ENCODE data around the gene PRC1.

GRCh38 chr15:90970274-90970673 is 24.1 kb downstream of the PRC1 start:
- TF ChIP-seq, protein P1, sequence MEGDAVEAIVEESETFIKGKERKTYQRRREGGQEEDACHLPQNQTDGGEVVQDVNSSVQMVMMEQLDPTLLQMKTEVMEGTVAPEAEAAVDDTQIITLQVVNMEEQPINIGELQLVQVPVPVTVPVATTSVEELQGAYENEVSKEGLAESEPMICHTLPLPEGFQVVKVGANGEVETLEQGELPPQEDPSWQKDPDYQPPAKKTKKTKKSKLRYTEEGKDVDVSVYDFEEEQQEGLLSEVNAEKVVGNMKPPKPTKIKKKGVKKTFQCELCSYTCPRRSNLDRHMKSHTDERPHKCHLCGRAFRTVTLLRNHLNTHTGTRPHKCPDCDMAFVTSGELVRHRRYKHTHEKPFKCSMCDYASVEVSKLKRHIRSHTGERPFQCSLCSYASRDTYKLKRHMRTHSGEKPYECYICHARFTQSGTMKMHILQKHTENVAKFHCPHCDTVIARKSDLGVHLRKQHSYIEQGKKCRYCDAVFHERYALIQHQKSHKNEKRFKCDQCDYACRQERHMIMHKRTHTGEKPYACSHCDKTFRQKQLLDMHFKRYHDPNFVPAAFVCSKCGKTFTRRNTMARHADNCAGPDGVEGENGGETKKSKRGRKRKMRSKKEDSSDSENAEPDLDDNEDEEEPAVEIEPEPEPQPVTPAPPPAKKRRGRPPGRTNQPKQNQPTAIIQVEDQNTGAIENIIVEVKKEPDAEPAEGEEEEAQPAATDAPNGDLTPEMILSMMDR (IDR thresholded peaks at IDR 0.05) = no peak
- no peak for TF ChIP-seq POLR2A (IDR thresholded peaks at IDR 0.05)

Data from testis (tissue), 2 donors.